B cell (primary cell): ENCODE results near the gene GRB10. TPM values are rescaled to one million over a fixed set of nuclear protein-coding genes. Genes with fewer than 3 reads are reported as not detected.

ENCODE experiments used
- ATAC-seq: fragments of 200-7000 bp; cut with Tn5 transposase; one replicate; pipeline ENCODE4 v1.10.0; 2021; ENCODE audit warnings: low read depth, mild to moderate bottlenecking, moderate number of reproducible peaks, moderate library complexity
- CTCF ChIA-PET: fragments of 350-600 bp; sonication (Branson Sonifier 250); formaldehyde crosslinking; loops from one replicate; lab custom pipeline; 2021; ENCODE audit warnings: antibody characterized with exemption, inconsistent platforms; lab: Charles Lee
- POLR2A ChIA-PET: fragments of 350-600 bp; sonication (Branson Sonifier 250); formaldehyde crosslinking; loops from one replicate; lab custom pipeline; 2021; ENCODE audit warnings: antibody characterized with exemption; lab: Charles Lee
- DNase-seq: peaks from one replicate; pipeline ENCODE4 v3.0.0; 2013
- H2AFZ ChIP-seq: 2 replicates; pipeline ENCODE4 v1.6.1; 2012; ENCODE audit warnings: mild to moderate bottlenecking, low read depth, low read length; ENCODE audit not compliant: insufficient read depth, poor library complexity, severe bottlenecking
- H3K27ac ChIP-seq, 2 donors: 1 replicate in 1 of 2; 2 replicates in 1 of 2; pipeline ENCODE4 v1.5.1; 2012 to 2013; ENCODE audit warnings: low read length in 2 of 2, mild to moderate bottlenecking in 2 of 2, moderate library complexity in 1 of 2
- H3K27me3 ChIP-seq, 4 experiments: fragments of 200-600 bp in 1 of 4; sonication (generic) in 1 of 4; replicated peaks in 1 of 4; 1 replicate in 2 of 4; 2 replicates in 2 of 4; pipeline versions ENCODE4 v1.6.1 to v1.7.0; 2013 to 2016; ENCODE audit warnings: low read length in 3 of 4, mild to moderate bottlenecking in 2 of 4, mixed read lengths in 1 of 4, moderate library complexity in 1 of 4; ENCODE audit not compliant: insufficient read depth in 4 of 4, control insufficient read depth in 3 of 4; ENCODE audit errors: control extremely low read depth in 1 of 4
- H3K36me3 ChIP-seq, 2 experiments: replicated peaks in 1 of 2; 1 replicate in 1 of 2; 2 replicates in 1 of 2; pipeline versions ENCODE4 v1.6.1 to v1.7.1; 2013; ENCODE audit warnings: low read length in 1 of 2; ENCODE audit not compliant: insufficient read depth in 2 of 2, control insufficient read depth in 1 of 2; ENCODE audit errors: control extremely low read depth in 1 of 2, extremely low read depth in 1 of 2
- H3K4me1 ChIP-seq, 2 donors: fragments of 200-600 bp in 1 of 2; sonication (generic) in 1 of 2; 1 replicate in 1 of 2; 2 replicates in 1 of 2; pipeline versions ENCODE4 v1.5.1 to v1.6.1; 2013 to 2017; ENCODE audit warnings: low read length in 2 of 2; ENCODE audit not compliant: control insufficient read depth in 2 of 2, insufficient read depth in 2 of 2
- H3K4me2 ChIP-seq: replicated peaks from 2 replicates; pipeline ENCODE3; 2012; ENCODE audit warnings: mild to moderate bottlenecking, low read depth, low read length; ENCODE audit not compliant: poor library complexity, severe bottlenecking
- H3K4me3 ChIP-seq, 5 experiments: fragments of 200-600 bp in 1 of 5; sonication (generic) in 1 of 5; 1 replicate in 3 of 5; 2 replicates in 2 of 5; pipeline versions ENCODE4 v1.5.1 to v1.7.0; 2011 to 2016; ENCODE audit warnings: low read length in 4 of 5, mild to moderate bottlenecking in 4 of 5, low read depth in 2 of 5, control low read depth in 1 of 5, moderate library complexity in 1 of 5; ENCODE audit not compliant: insufficient read depth in 1 of 5; ENCODE audit errors: control extremely low read depth in 1 of 5, extremely low read depth in 1 of 5
- H3K79me2 ChIP-seq: fragments of 200-600 bp; sonication (generic); one replicate; pipeline ENCODE4 v1.6.0; 2016; ENCODE audit warnings: low read length; ENCODE audit not compliant: control insufficient read depth, insufficient read depth
- H3K9ac ChIP-seq: fragments of 200-600 bp; sonication (generic); 2 replicates; pipeline ENCODE4 v1.6.1; 2017; ENCODE audit warnings: mild to moderate bottlenecking, low read length, moderate library complexity
- H3K9me3 ChIP-seq, 3 donors: one replicate each; pipeline versions ENCODE4 v1.6.1 to v1.7.1; 2013; ENCODE audit warnings: low read length in 2 of 3; ENCODE audit not compliant: control insufficient read depth in 2 of 3, insufficient read depth in 1 of 3; ENCODE audit errors: control extremely low read depth in 1 of 3
- H4K20me1 ChIP-seq: 2 replicates; pipeline ENCODE4 v1.6.0; 2012; ENCODE audit warnings: mild to moderate bottlenecking, low read length; ENCODE audit not compliant: insufficient read depth, control insufficient read depth, poor library complexity, severe bottlenecking
- H3K27ac Mint-ChIP-seq: one replicate; pipeline ENCODE4 v1.8.0; 2021; ENCODE audit warnings: mixed read lengths
- H3K27me3 Mint-ChIP-seq: one replicate; pipeline ENCODE4 v1.8.0; 2021; ENCODE audit warnings: mixed read lengths
- H3K4me1 Mint-ChIP-seq: one replicate; pipeline ENCODE4 v1.8.0; 2021; ENCODE audit warnings: mixed read lengths
- H3K4me3 Mint-ChIP-seq: one replicate; pipeline ENCODE4 v1.8.0; 2021; ENCODE audit warnings: mixed read lengths
- H3K9me3 Mint-ChIP-seq: one replicate; pipeline ENCODE4 v1.8.0; 2022; ENCODE audit warnings: mixed read lengths; ENCODE audit not compliant: insufficient read depth
- CTCF ChIP-seq: fragments of 200-600 bp; IDR thresholded peaks from one replicate; pipeline ENCODE4 v1.8.0; 2022; ENCODE audit warnings: antibody characterized with exemption, mild to moderate bottlenecking
- EZH2 ChIP-seq: IDR thresholded peaks from 2 replicates; pipeline ENCODE4 v1.6.1; 2012; ENCODE audit warnings: borderline replicate concordance, low read depth, mild to moderate bottlenecking, moderate library complexity, low read length; ENCODE audit not compliant: insufficient read depth, poor library complexity, severe bottlenecking
- WGBS: methylation state at CpG from one replicate; pipeline ENCODE4 v1.1.5; 2013; ENCODE audit warnings: missing lambda C conversion rate; ENCODE audit not compliant: insufficient coverage; 5-methylcytosine and 5-hydroxymethylcytosine counted together
- intact Hi-C: fragments of 100-400 bp; cut with micrococcal nuclease; formaldehyde crosslinking; loops from one replicate; pipeline ENCODE4 v1.10.0; 2022
- polyA plus RNA-seq: library from polyadenylated mRNA; depleted of rRNA; stranded (reverse); fragments of >200 nt; gene quantifications from 2 replicates; pipeline ENCODE4 v1.2.3, GENCODE V29; 2012
- total RNA-seq, 2 donors: library from RNA; stranded (reverse); fragments of 120-200 nt in 1 of 2; gene quantifications; 1 replicate in 1 of 2; 2 replicates in 1 of 2; pipeline versions ENCODE4 v1.2.3 to v1.2.4, GENCODE V29; 2013 to 2022

GRB10 gene
- total and polyA plus RNA-seq, 2 donors (not counting 1 experiment from before 2014, with no cell fraction given), result 0.04 TPM; not detected in 1

GRCh38 chr7:50556247-50556991 lies 226.3 kb downstream of the GRB10 start:
- no peak overlapping the region for H3K27ac ChIP-seq
- H3K4me1 Mint-ChIP-seq, result no peaks in the 10 kb centered on the region
- CTCF ChIA-PET, result no interaction called here
- ATAC-seq (no peak), DNase-seq (no peak)
- H3K36me3 ChIP-seq, result no peaks in the 10 kb centered on the region
- H3K27ac Mint-ChIP-seq, result no peak overlapping the region
- H3K9me3 ChIP-seq, result no peaks in the 10 kb centered on the region
- H3K27me3 ChIP-seq, result peaks cover 0 to 4% (median 2%) of the 10 kb centered on the region in 4 experiments
- H2AFZ ChIP-seq, result no peak overlapping the region
- no peaks in the 10 kb centered on the region for H3K4me1 ChIP-seq
- H3K4me3 Mint-ChIP-seq, result no peak overlapping the region
- TF ChIP-seq CTCF (no peak), EZH2 (no peak)
- peaks cover 46% of the 10 kb centered on the region for H3K27me3 Mint-ChIP-seq
- intact Hi-C loops, result no loop called here
- 95% methylated on average over 6 of the region's 8 CpGs for WGBS
- H4K20me1 ChIP-seq, result no peaks in the 10 kb centered on the region
- POLR2A ChIA-PET, result no interaction called here
- no peak overlapping the region for H3K4me2 ChIP-seq
- H3K4me3 ChIP-seq, result no peak overlapping the region
- H3K9me3 Mint-ChIP-seq, result no peaks in the 10 kb centered on the region
- no peak overlapping the region for H3K9ac ChIP-seq
- H3K79me2 ChIP-seq, result no peaks in the 10 kb centered on the region

- no peak overlapping the region for H3K4me3 ChIP-seq
- TF ChIP-seq CTCF, result no peak
- TF ChIP-seq EZH2, result no peak
- H3K27ac ChIP-seq, result no peak overlapping the region
- no peaks in the 10 kb centered on the region for H3K4me1 ChIP-seq
- ATAC-seq, result no peak
- no peak overlapping the region for H3K9ac ChIP-seq
- H3K36me3 ChIP-seq, result no peaks in the 10 kb centered on the region
- no peak overlapping the region for H3K27ac Mint-ChIP-seq
- no peaks in the 10 kb centered on the region for H4K20me1 ChIP-seq
- H3K79me2 ChIP-seq, result no peaks in the 10 kb centered on the region
- WGBS, result 92% methylated on average over 7 of the region's 9 CpGs
- no peak overlapping the region for H3K4me2 ChIP-seq
- ChIA-PET CTCF (no interaction called here), POLR2A (no interaction called here)
- DNase-seq, result no peak
- peaks cover 0 to 4% (median 2%) of the 10 kb centered on the region in 4 experiments for H3K27me3 ChIP-seq
- H3K9me3 Mint-ChIP-seq, result no peaks in the 10 kb centered on the region
- no peak overlapping the region for H3K4me3 Mint-ChIP-seq
- H2AFZ ChIP-seq, result no peak overlapping the region
- intact Hi-C loops, result no loop called here
- no peaks in the 10 kb centered on the region for H3K4me1 Mint-ChIP-seq
- peaks cover 45% of the 10 kb centered on the region for H3K27me3 Mint-ChIP-seq
- H3K9me3 ChIP-seq, result no peaks in the 10 kb centered on the region
These were observed 227.0 kb downstream of the GRB10 start for GRCh38 chr7:50555594-50556140.
